Measurements from ENCODE around the gene RASAL2.
"Not testable (repeated sequence)": the region's sequence is repeated elsewhere in the genome, so short reads cannot be mapped to it uniquely, and the experiment has no call there.

RASAL2 gene

GRCh38 chr1:178120520-178121052 is 26.7 kb downstream of the RASAL2 start:
- not testable (repeated sequence) for DNase-seq

GRCh38 chr1:178121883-178122282 is 28.0 kb downstream of the RASAL2 start:
- no peak for DNase-seq

- no peak for DNase-seq
These were observed 28.4 kb downstream of the RASAL2 start for GRCh38 chr1:178122283-178122682.

GRCh38 chr1:178124115-178124514 is 30.2 kb downstream of the RASAL2 start:
- no peak for DNase-seq

- DNase-seq: no peak
These were observed 32.4 kb downstream of the RASAL2 start for GRCh38 chr1:178126261-178126660.

- DNase-seq: no peak
These were observed 32.9 kb downstream of the RASAL2 start for GRCh38 chr1:178126741-178127185.

GRCh38 chr1:178127482-178128191 is 33.7 kb downstream of the RASAL2 start:
- DNase-seq: no peak

- no peak for DNase-seq
These were observed 39.5 kb downstream of the RASAL2 start for GRCh38 chr1:178133239-178133989.

GRCh38 chr1:178134061-178134460 is 40.2 kb downstream of the RASAL2 start:
- no peak for DNase-seq

- DNase-seq: no peak
These were observed 43.3 kb downstream of the RASAL2 start for GRCh38 chr1:178137238-178137637.

- DNase-seq: no peak
These were observed 48.9 kb downstream of the RASAL2 start for GRCh38 chr1:178142806-178143205.

GRCh38 chr1:178143730-178144690 is 50.1 kb downstream of the RASAL2 start:
- no peak for DNase-seq

- no peak for DNase-seq
These were observed 51.7 kb downstream of the RASAL2 start for GRCh38 chr1:178145605-178146004.

- no peak for DNase-seq
These were observed 52.5 kb downstream of the RASAL2 start for GRCh38 chr1:178146436-178146835.

GRCh38 chr1:178150610-178151009 is 56.7 kb downstream of the RASAL2 start:
- DNase-seq: no peak

- no peak for DNase-seq
These were observed 57.9 kb downstream of the RASAL2 start for GRCh38 chr1:178151831-178152230.

GRCh38 chr1:178155481-178156255 is 61.8 kb downstream of the RASAL2 start:
- no peak for DNase-seq

GRCh38 chr1:178160736-178161475 is 67.0 kb downstream of the RASAL2 start:
- no peak for DNase-seq

GRCh38 chr1:178161516-178161915 is 67.6 kb downstream of the RASAL2 start:
- DNase-seq: no peak

- DNase-seq: no peak
These were observed 71.3 kb downstream of the RASAL2 start for GRCh38 chr1:178165196-178165595.

GRCh38 chr1:178166429-178167024 is 72.6 kb downstream of the RASAL2 start:
- no peak for DNase-seq

Data from DMS153 (cell line).